ENCODE results near the gene LFNG. TPM values are rescaled to one million over a fixed set of nuclear protein-coding genes. Genes with fewer than 3 reads are reported as not detected.

The LFNG gene
- total RNA-seq, 1 donor, result 21.0 TPM

DNA sequence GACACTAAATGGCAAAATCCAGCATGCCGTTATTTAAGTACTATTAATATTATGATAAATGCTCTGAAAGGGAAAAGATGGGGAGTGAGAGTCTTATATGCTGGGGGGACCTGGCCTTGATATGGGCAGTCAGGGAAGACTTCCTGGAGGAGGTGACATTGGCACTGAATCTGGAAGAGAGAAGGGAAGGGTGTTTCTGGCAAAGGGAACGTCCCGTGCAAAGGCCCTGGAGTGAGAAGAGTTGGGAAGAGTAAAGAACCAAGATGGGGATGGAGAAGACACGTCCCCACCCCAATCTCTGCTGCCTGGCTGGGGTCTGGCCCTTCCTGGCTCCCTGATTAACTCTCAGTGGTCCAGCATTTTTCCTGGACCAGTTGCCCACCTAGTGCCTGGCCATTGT is 38.4 kb upstream of the LFNG start:
- Histone ChIP-seq H3K4me2 (ENCODE audit: insufficient read depth, low read length) (no peak overlapping the region), H3K36me3 (ENCODE audit: insufficient read depth, low read length) (no peaks in the 10 kb centered on the region), H4K20me1 (ENCODE audit: insufficient read depth, low read length) (no peaks in the 10 kb centered on the region), H3K4me1 (ENCODE audit: insufficient read depth, low read length) (peaks cover 14% of the 10 kb centered on the region), H3K4me3 (ENCODE audit: insufficient read depth, low read length) (no peak overlapping the region), H3K9me3 (ENCODE audit: low read depth, low read length) (peaks cover 4% of the 10 kb centered on the region), H2AFZ (ENCODE audit: low read length) (no peak overlapping the region), H3K27me3 (ENCODE audit: insufficient read depth, low read length) (no peaks in the 10 kb centered on the region), H3K79me2 (ENCODE audit: insufficient read depth, low read length) (no peaks in the 10 kb centered on the region), H3K27ac (ENCODE audit: low read depth, low read length) (no peak overlapping the region)
- DNase-seq (ENCODE audit: insufficient read length, low spot score, missing footprints), result peak; percentile 58
- TF ChIP-seq, protein P1, sequence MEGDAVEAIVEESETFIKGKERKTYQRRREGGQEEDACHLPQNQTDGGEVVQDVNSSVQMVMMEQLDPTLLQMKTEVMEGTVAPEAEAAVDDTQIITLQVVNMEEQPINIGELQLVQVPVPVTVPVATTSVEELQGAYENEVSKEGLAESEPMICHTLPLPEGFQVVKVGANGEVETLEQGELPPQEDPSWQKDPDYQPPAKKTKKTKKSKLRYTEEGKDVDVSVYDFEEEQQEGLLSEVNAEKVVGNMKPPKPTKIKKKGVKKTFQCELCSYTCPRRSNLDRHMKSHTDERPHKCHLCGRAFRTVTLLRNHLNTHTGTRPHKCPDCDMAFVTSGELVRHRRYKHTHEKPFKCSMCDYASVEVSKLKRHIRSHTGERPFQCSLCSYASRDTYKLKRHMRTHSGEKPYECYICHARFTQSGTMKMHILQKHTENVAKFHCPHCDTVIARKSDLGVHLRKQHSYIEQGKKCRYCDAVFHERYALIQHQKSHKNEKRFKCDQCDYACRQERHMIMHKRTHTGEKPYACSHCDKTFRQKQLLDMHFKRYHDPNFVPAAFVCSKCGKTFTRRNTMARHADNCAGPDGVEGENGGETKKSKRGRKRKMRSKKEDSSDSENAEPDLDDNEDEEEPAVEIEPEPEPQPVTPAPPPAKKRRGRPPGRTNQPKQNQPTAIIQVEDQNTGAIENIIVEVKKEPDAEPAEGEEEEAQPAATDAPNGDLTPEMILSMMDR (IDR thresholded peaks at IDR 0.05; ENCODE audit: extremely low read depth, low read depth, low read length), result no peak

DNA sequence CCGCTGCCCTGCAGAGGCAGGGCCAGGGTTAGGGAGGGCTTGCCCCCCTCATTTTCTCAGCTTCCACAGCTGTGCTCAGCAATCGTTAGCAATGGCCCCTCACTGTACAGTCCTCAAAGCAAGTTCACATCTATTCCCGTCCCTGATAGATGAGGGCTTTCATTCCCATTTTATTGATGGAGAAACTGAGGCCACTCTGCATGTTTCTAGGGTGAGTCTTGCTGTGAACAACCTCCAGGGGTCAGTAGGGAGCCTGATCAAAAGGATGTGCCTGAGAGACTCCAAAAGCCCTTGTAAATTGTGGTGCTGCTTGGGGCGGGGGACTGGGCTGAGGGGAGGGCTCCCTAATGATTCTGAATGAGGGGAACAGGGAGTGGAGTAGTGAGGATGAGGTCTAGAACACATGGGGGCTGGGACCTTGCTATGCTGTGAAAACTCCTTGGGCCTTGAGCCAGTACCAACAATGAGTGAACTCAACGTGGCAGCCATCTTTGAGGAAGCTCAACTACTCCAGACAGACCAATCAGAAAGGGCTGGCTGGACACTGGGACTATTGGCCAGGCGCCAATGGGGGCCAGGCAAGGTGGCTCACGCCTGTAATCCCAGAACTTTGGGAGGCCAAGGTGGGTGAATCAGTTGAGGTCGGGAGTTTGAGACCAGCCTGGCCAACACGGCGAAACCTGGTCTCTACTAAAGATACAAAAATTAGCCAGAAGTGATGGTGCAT is 36.7 kb upstream of the LFNG start:
- H3K4me1 ChIP-seq (ENCODE audit: insufficient read depth, low read length), result peaks cover 19% of the 10 kb centered on the region
- peaks cover 4% of the 10 kb centered on the region for H3K9me3 ChIP-seq (ENCODE audit: low read depth, low read length)
- H3K27me3 ChIP-seq (ENCODE audit: insufficient read depth, low read length), result no peaks in the 10 kb centered on the region
- peak; percentile 68 for DNase-seq (ENCODE audit: insufficient read length, low spot score, missing footprints)
- no peak overlapping the region for H3K4me3 ChIP-seq (ENCODE audit: insufficient read depth, low read length)
- H3K27ac ChIP-seq (ENCODE audit: low read depth, low read length), result no peak overlapping the region
- TF ChIP-seq, protein P1 (IDR thresholded peaks at IDR 0.05; ENCODE audit: extremely low read depth, low read depth, low read length), result no peak
- no peak overlapping the region for H3K4me2 ChIP-seq (ENCODE audit: insufficient read depth, low read length)
- H3K36me3 ChIP-seq (ENCODE audit: insufficient read depth, low read length), result no peaks in the 10 kb centered on the region
- no peaks in the 10 kb centered on the region for H3K79me2 ChIP-seq (ENCODE audit: insufficient read depth, low read length)
- no peak overlapping the region for H2AFZ ChIP-seq (ENCODE audit: low read length)
- H4K20me1 ChIP-seq (ENCODE audit: insufficient read depth, low read length), result no peaks in the 10 kb centered on the region

DNA sequence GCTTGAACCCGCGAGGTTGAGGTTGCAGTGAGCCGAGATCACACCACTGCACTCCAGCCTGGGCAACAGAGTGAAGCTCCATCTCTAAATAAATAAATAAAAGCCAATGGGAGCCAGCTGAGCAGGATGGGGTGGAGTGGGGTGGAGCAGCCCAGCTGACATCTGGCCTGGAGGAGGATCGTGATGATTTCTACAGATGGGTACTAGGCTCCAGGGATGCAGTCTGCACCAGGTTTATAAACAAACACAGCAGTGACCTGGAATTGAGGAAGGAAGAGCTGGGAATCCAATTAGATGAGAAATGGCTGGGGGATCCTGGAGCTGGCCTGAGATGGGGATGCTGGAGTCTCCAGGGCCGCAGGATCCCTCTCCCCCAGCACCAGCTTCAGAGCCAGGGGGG is 36.1 kb upstream of the LFNG start:
- no peaks in the 10 kb centered on the region for H3K36me3 ChIP-seq (ENCODE audit: insufficient read depth, low read length)

DNA sequence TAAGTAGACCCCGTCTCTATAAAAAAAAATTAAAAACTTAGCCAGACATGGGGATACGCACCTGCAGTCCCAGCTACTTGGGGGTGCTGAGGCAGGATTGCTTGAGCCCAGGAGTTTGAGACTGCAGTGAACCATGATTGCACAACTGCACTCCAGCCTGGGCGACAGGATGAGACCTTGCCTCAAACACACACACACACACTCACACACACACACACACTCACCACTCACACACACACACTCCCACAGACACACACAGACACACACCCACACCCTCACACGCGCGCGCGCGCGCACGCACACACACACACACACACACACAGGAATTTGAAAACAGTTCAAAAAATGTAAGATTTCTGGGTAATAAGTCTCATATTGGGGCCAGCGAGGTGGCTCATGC is 34.7 kb upstream of the LFNG start:
- H3K36me3 ChIP-seq (ENCODE audit: insufficient read depth, low read length), result no peaks in the 10 kb centered on the region
- TF ChIP-seq, protein P1 (IDR thresholded peaks at IDR 0.05; ENCODE audit: extremely low read depth, low read depth, low read length), result no peak
- no peaks in the 10 kb centered on the region for H3K27me3 ChIP-seq (ENCODE audit: insufficient read depth, low read length)
- H2AFZ ChIP-seq (ENCODE audit: low read length), result no peak overlapping the region
- H4K20me1 ChIP-seq (ENCODE audit: insufficient read depth, low read length), result no peaks in the 10 kb centered on the region
- H3K4me1 ChIP-seq (ENCODE audit: insufficient read depth, low read length), result peaks cover 17% of the 10 kb centered on the region
- H3K79me2 ChIP-seq (ENCODE audit: insufficient read depth, low read length), result no peaks in the 10 kb centered on the region
- H3K27ac ChIP-seq (ENCODE audit: low read depth, low read length), result no peak overlapping the region
- H3K4me3 ChIP-seq (ENCODE audit: insufficient read depth, low read length), result no peak overlapping the region
- no peak for DNase-seq (ENCODE audit: insufficient read length, low spot score, missing footprints)
- peaks cover 4% of the 10 kb centered on the region for H3K9me3 ChIP-seq (ENCODE audit: low read depth, low read length)
- no peak overlapping the region for H3K4me2 ChIP-seq (ENCODE audit: insufficient read depth, low read length)

More for the DNA sequence above, 36.1 kb upstream of the LFNG start:
- no peaks in the 10 kb centered on the region for H3K79me2 ChIP-seq (ENCODE audit: insufficient read depth, low read length)
- peaks cover 19% of the 10 kb centered on the region for H3K4me1 ChIP-seq (ENCODE audit: insufficient read depth, low read length)
- H3K4me3 ChIP-seq (ENCODE audit: insufficient read depth, low read length), result no peak overlapping the region
- peaks cover 4% of the 10 kb centered on the region for H3K9me3 ChIP-seq (ENCODE audit: low read depth, low read length)
- DNase-seq (ENCODE audit: insufficient read length, low spot score, missing footprints), result peak; percentile 65
- no peaks in the 10 kb centered on the region for H4K20me1 ChIP-seq (ENCODE audit: insufficient read depth, low read length)
- H3K27me3 ChIP-seq (ENCODE audit: insufficient read depth, low read length), result no peaks in the 10 kb centered on the region
- H3K27ac ChIP-seq (ENCODE audit: low read depth, low read length), result no peak overlapping the region
- TF ChIP-seq, protein P1 (IDR thresholded peaks at IDR 0.05; ENCODE audit: extremely low read depth, low read depth, low read length), result no peak
- H2AFZ ChIP-seq (ENCODE audit: low read length), result no peak overlapping the region
- no peak overlapping the region for H3K4me2 ChIP-seq (ENCODE audit: insufficient read depth, low read length)

Data from osteoblast (primary cell).